Effector memory CD4-positive, alpha-beta T cell (primary cell): ENCODE results near the gene MASP1.

ENCODE experiments used
- DNase-seq, 3 donors: peaks; one replicate each; pipeline ENCODE4 v3.0.0-alpha.2; 2020
- H3K27ac ChIP-seq: 2 replicates; pipeline ENCODE4 v1.7.0; 2013; ENCODE audit warnings: mild to moderate bottlenecking, low read length, moderate library complexity; ENCODE audit not compliant: insufficient read depth, poor library complexity, severe bottlenecking
- H3K27me3 ChIP-seq: replicated peaks from 2 replicates; pipeline ENCODE4 v1.7.0; 2013; ENCODE audit warnings: mild to moderate bottlenecking, low read length; ENCODE audit not compliant: insufficient read depth, control insufficient read depth, poor library complexity, severe bottlenecking
- H3K36me3 ChIP-seq: 2 replicates; pipeline ENCODE4 v1.7.0; 2013; ENCODE audit warnings: mild to moderate bottlenecking, low read length, moderate library complexity; ENCODE audit not compliant: control insufficient read depth, insufficient read depth
- H3K4me1 ChIP-seq: 2 replicates; pipeline ENCODE4 v1.7.0; 2013; ENCODE audit warnings: low read length, mild to moderate bottlenecking; ENCODE audit not compliant: control insufficient read depth, insufficient read depth, poor library complexity, severe bottlenecking
- H3K4me3 ChIP-seq: 2 replicates; pipeline ENCODE4 v1.7.0; 2013; ENCODE audit warnings: low read length, low read depth, mild to moderate bottlenecking; ENCODE audit not compliant: insufficient read depth, poor library complexity, severe bottlenecking
- H3K9me3 ChIP-seq: 2 replicates; pipeline ENCODE4 v1.7.0; 2013; ENCODE audit warnings: mild to moderate bottlenecking, low read length, moderate library complexity; ENCODE audit not compliant: control insufficient read depth

MASP1 gene

GRCh38 chr3:187266691-187267090, 24.8 kb downstream of the MASP1 start:
- no peak overlapping the region for H3K27ac ChIP-seq
- H3K4me1 ChIP-seq: no peaks in the 10 kb centered on the region
- H3K27me3 ChIP-seq: peaks cover under 1% of the 10 kb centered on the region
- DNase-seq: no peak
- H3K36me3 ChIP-seq: no peaks in the 10 kb centered on the region
- H3K4me3 ChIP-seq: no peak overlapping the region
- H3K9me3 ChIP-seq: no peaks in the 10 kb centered on the region

DNA sequence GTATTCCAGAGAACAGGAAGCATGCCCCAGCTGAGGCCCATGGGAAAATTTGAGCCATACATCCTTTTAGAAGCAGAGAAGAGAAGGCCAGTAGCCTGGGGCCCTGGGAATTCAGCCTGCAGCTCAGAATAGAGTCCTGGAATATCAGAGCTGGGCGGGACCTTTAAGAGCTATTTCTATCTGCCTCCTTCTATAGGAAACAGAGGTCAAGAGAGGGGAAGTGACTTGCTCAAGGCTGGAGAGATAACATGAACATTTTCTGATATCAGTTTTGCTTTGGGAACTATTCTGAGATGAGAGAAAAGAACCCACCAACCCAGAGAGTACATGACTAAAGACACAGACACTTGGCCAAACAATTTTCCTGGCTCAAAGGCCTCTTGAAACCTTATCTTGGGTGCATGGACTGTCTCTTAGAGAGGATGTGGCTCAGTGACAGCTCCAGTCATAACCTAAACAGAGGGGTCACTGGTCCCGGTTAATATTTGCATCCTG, 26.0 kb downstream of the MASP1 start:
- Histone ChIP-seq H3K27ac (no peak overlapping the region), H3K27me3 (no peaks in the 10 kb centered on the region), H3K4me3 (no peak overlapping the region), H3K36me3 (no peaks in the 10 kb centered on the region), H3K9me3 (no peaks in the 10 kb centered on the region), H3K4me1 (no peaks in the 10 kb centered on the region)
- DNase-seq: no peak

- Histone ChIP-seq H3K4me1 (no peaks in the 10 kb centered on the region), H3K9me3 (no peaks in the 10 kb centered on the region), H3K36me3 (no peaks in the 10 kb centered on the region), H3K27me3 (no peaks in the 10 kb centered on the region), H3K27ac (no peak overlapping the region), H3K4me3 (no peak overlapping the region)
- DNase-seq: no peak
These were observed 26.6 kb downstream of the MASP1 start for GRCh38 chr3:187264911-187265310.

DNA sequence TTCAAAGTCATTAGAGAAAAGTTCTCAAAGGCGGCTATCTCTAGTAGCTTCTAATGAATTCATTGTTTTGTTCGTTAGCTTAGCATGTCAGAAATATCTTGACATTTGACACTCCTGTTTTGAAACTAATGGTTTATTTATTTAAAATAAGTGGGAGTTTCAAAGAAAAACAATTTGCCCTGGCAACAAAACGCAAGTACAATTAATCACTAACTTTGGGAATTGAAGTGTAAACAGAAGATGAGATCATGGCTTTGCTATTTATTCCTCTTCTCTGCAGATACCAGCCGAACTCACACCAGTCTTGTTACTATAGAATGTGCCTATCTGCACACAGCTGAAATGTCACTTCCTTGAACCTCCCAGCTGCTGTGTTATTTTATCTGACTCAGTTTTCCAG, 27.5 kb downstream of the MASP1 start:
- DNase-seq: no peak
- Histone ChIP-seq H3K27ac (no peak overlapping the region), H3K27me3 (no peaks in the 10 kb centered on the region), H3K9me3 (no peaks in the 10 kb centered on the region), H3K36me3 (no peaks in the 10 kb centered on the region), H3K4me1 (no peaks in the 10 kb centered on the region), H3K4me3 (no peak overlapping the region)

DNA sequence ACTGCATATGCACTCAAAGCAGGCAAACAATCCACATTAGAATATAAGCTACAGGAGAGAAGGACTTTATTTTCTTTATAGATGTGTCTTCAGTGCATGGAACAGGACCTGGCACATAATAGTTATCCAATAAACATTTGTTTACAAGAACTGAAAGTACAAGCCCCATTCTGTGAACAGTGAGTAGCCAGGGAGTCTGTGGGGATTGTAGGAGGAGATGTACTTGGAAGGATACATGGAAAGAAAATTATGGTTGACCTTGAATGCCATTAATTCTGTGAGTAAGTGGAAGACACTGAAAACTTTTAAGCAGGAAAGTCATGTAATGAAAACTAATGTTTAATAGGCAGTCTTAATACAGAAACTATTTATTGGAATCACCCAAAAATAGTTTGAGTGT, 28.3 kb downstream of the MASP1 start:
- Histone ChIP-seq H3K4me3 (no peak overlapping the region), H3K4me1 (no peaks in the 10 kb centered on the region), H3K27ac (no peak overlapping the region), H3K36me3 (no peaks in the 10 kb centered on the region), H3K9me3 (no peaks in the 10 kb centered on the region), H3K27me3 (no peaks in the 10 kb centered on the region)
- no peak for DNase-seq

DNA sequence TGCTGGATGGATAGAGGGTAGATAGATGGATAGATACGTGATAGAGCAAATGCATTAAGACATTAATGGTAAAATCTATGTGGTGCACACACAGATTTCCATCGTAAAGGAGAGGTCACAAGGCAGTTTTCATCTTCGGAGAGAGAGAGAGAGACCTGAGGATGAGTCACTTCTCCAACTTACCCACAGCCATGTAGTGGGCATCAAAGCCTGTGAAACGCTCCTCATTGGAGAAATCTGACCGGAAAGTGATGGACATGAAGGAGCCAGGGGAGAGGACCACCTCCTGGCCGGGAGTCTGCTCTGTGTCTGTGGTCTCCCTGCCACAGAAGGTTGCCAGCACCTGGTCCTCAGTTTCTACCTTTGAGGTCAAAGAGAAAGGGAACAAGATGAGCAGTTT, 29.2 kb downstream of the MASP1 start:
- H3K4me3 ChIP-seq: no peak overlapping the region
- H3K27ac ChIP-seq: no peak overlapping the region
- no peaks in the 10 kb centered on the region for H3K4me1 ChIP-seq
- no peak for DNase-seq
- no peaks in the 10 kb centered on the region for H3K36me3 ChIP-seq
- H3K9me3 ChIP-seq: no peaks in the 10 kb centered on the region
- no peaks in the 10 kb centered on the region for H3K27me3 ChIP-seq

GRCh38 chr3:187261541-187261969, 30.0 kb downstream of the MASP1 start:
- Histone ChIP-seq H3K4me3 (no peak overlapping the region), H3K27me3 (no peaks in the 10 kb centered on the region), H3K36me3 (no peaks in the 10 kb centered on the region), H3K27ac (no peak overlapping the region), H3K4me1 (no peaks in the 10 kb centered on the region), H3K9me3 (no peaks in the 10 kb centered on the region)
- no peak for DNase-seq

DNA sequence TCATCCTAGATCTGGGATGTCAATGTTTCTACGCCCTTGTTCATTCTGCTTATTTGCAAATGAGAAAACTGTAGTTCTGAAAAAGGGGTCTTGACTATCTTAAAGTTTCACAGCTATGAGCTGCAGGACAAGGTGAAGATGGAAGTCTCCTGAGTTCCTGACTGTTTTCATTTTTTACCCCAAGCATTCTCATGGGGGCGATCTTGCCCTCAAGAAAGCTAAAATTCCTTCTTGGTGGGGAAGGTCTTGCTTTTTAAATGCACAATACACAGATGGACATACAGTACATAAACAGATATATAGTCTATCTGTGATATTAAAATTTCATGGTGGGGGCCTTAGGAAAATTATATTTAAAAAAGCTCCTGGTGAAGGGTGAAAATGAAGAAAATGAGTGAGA, 32.4 kb downstream of the MASP1 start:
- DNase-seq: no peak
- Histone ChIP-seq H3K36me3 (no peaks in the 10 kb centered on the region), H3K27ac (no peak overlapping the region), H3K4me1 (no peaks in the 10 kb centered on the region), H3K4me3 (no peak overlapping the region), H3K9me3 (no peaks in the 10 kb centered on the region), H3K27me3 (no peaks in the 10 kb centered on the region)

GRCh38 chr3:187257992-187258692, 33.4 kb downstream of the MASP1 start:
- Histone ChIP-seq H3K27ac (no peak overlapping the region), H3K27me3 (no peaks in the 10 kb centered on the region), H3K36me3 (no peaks in the 10 kb centered on the region), H3K4me3 (no peak overlapping the region), H3K4me1 (no peaks in the 10 kb centered on the region), H3K9me3 (no peaks in the 10 kb centered on the region)
- DNase-seq: no peak

DNA sequence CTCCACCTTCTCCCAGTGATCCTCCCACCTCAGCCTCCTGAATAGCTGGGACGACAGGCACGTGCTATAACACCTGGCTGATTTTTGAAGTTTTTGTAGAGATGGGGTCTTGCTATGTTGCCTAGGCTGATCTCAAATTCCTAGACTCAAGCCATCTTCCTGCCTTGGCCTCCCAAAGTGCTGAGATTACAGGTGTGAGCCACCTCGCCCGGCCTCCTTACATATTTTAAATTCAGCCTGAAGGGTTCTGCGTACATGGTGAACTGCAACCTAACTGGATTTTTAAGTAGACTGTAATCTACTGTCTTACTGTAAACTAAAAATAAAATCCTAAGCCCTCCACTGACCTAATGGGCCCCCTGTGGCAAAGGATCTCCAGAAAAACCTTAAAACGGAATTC, 34.1 kb downstream of the MASP1 start:
- no peaks in the 10 kb centered on the region for H3K9me3 ChIP-seq
- DNase-seq: no peak
- H3K36me3 ChIP-seq: no peaks in the 10 kb centered on the region
- no peaks in the 10 kb centered on the region for H3K27me3 ChIP-seq
- H3K27ac ChIP-seq: no peak overlapping the region
- no peaks in the 10 kb centered on the region for H3K4me1 ChIP-seq
- no peak overlapping the region for H3K4me3 ChIP-seq
